Stomach smooth muscle (tissue), 2 donors: Measurements from ENCODE around the gene POU2F2.

Source experiments
- H3K27ac ChIP-seq: one replicate; pipeline ENCODE4 v1.7.0; 2013; ENCODE audit warnings: mild to moderate bottlenecking, low read length, inconsistent platforms
- H3K27me3 ChIP-seq, 2 donors: one replicate each; pipeline ENCODE4 v1.7.0; 2013; ENCODE audit warnings: low read length in 2 of 2; ENCODE audit not compliant: insufficient read depth in 2 of 2, control insufficient read depth in 1 of 2
- H3K36me3 ChIP-seq, 2 donors: one replicate each; pipeline ENCODE4 v1.7.0; 2013; ENCODE audit warnings: low read length in 2 of 2; ENCODE audit not compliant: control insufficient read depth in 2 of 2, insufficient read depth in 2 of 2
- H3K4me1 ChIP-seq: one replicate; pipeline ENCODE4 v1.7.0; 2013; ENCODE audit warnings: low read length; ENCODE audit not compliant: control insufficient read depth, insufficient read depth
- H3K4me3 ChIP-seq, 2 donors: one replicate each; pipeline ENCODE4 v1.7.0; 2013; ENCODE audit warnings: low read length in 2 of 2
- H3K9ac ChIP-seq, 2 donors: one replicate each; pipeline ENCODE4 v1.7.0; 2013; ENCODE audit warnings: low read length in 2 of 2, mild to moderate bottlenecking in 1 of 2
- H3K9me3 ChIP-seq, 2 donors: one replicate each; pipeline ENCODE4 v1.7.0; 2013; ENCODE audit warnings: low read length in 2 of 2; ENCODE audit not compliant: control insufficient read depth in 2 of 2
- donor health status: healthy.
- donor health status: Pancreatic carcinoma.

POU2F2 gene

DNA sequence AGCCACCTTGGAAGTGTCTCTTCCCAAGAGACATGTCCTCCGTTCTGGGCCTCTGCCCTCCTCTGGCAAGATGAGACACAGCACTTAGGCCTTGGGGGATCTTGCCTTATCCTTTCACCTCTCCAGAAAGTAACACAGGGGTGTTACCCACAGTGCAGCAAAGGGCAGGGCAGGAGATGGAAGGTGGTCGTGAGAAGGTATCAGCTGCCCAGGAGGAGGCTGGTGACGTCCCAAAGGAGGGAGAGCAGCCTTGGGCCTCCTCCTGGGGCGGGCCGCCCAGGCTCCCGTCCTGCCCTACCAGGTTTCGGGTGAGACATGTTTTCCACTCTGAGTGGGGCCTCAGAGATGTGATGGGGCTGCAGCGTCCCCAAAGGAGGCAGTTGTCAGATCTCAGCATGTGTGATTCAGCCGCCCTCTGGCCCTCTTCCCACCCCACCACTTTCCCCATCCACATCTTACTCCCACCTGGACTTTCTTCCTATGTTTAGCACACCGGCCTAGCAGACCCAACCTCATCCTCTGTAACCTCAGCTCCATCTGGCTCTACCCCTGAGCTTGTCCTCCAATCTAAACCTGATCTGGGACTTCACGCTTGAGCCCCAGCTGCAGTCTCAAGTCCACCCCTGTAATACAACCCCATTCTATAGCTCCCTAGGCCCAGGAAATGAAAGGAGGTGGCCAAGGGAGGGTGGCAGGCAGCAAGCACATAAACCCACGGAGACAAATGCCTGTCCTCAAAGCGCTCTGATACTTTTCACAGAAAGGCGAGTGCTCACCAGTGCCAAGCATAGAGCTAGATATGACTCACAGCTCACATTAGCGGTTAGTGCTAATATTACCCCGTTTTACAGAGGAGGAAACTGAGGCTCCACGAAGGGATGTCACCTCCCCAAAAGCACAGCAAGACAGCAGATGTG is 9.3 kb downstream of the POU2F2 start:
- H3K4me3 ChIP-seq = no peak overlapping the region
- H3K9ac ChIP-seq = no peak overlapping the region
- H3K27me3 ChIP-seq = peaks cover 0 to 10% of the 10 kb centered on the region in 2 donors
- H3K9me3 ChIP-seq = peaks cover 0 to 3% of the 10 kb centered on the region in 2 donors
- no peaks in the 10 kb centered on the region for H3K36me3 ChIP-seq
- no peaks in the 10 kb centered on the region for H3K4me1 ChIP-seq
- H3K27ac ChIP-seq = no peak overlapping the region

DNA sequence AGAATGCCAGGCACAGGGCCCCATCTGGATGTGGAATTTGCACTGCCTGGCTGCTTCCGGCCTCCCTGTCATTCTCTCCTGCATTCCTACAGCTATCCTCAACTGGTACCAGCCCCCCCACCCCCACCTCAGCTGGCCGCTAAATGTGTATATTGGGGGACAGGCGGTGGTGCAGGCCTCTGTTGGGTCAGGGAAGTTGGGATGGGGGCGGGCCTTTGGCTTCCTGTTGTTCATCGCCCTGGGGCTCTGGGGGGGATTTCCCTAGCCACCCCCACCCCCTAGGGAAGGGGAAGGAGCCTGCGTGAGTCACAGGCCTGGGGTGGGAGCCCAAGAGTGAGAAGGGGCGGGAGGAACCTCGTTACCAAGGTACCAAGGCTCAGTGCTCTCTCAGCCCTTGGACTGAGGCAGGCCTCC is 10.6 kb downstream of the POU2F2 start:
- Histone ChIP-seq H3K27me3 (peaks cover 0 to 10% of the 10 kb centered on the region in 2 donors), H3K9me3 (peaks cover 0 to 3% of the 10 kb centered on the region in 2 donors), H3K36me3 (no peaks in the 10 kb centered on the region), H3K27ac (no peak overlapping the region), H3K4me3 (no peak overlapping the region), H3K4me1 (no peaks in the 10 kb centered on the region), H3K9ac (no peak overlapping the region)

DNA sequence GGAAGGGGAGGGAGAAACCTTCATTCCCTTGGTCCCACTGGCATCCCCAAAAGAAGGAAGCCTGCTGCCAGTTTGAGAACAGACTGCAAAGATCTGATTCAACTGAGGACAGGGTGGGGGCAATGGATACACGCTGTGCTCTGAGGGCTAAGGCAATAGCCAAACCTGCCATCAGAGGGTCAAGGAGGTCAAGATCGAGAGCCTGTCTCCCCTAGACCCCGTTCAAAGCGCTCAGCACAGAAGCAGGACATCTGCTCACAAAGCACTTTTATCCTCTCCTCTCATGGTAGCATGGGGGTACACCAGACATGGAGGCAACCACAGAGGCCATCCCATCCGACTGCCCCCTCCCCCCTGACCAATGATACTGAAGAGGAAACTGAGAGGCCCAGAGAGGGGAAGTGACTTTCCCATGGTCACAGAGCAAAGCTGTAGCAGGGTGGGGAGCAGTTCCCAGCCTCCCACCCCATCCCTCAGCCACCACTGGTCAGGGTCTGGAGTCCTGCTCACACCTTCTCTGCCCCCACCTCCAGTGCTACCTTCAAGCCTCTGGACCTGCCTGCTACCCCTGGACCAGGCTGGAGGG is 11.1 kb downstream of the POU2F2 start:
- Histone ChIP-seq H3K27ac (no peak overlapping the region), H3K4me1 (no peaks in the 10 kb centered on the region)

DNA sequence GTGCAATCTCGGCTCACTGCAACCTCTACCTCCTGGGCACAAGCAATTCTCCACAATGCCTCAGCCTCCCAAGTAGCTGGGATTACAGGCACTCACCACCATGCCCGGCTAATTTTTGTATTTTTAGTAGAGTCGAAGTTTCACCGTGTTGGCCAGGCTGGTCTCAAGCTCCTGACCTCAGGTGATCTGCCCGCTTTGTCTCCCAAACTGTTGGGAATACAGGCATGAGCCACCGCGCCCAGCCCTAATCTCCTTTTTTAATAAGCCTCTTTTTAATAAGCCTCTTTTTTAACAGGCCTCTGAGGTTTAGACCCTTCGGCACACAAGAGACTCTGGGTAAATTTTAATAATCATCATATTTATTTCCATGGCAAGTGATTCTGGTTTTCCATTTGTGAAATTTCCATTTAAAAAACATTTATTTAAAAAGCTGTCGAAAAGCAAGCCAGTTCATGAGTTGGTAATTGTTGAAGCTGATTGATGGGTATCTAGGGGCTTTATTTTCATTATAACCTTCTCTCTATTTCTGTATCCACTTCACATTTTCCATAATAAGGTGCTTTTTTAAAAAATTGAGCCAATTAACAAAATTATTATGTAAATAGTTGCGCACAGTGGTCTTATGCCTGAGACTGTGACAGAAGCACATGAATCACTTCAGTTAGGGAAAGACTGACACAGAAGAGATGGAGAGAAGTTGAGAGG is 11.8 kb downstream of the POU2F2 start:
- H3K36me3 ChIP-seq = no peaks in the 10 kb centered on the region
- no peaks in the 10 kb centered on the region for H3K4me1 ChIP-seq
- no peak overlapping the region for H3K27ac ChIP-seq
- no peak overlapping the region for H3K4me3 ChIP-seq
- no peak overlapping the region for H3K9ac ChIP-seq
- peaks cover 0 to 6% of the 10 kb centered on the region in 2 donors for H3K27me3 ChIP-seq
- peaks cover 0 to 3% of the 10 kb centered on the region in 2 donors for H3K9me3 ChIP-seq

More for the DNA sequence above, 11.1 kb downstream of the POU2F2 start:
- Histone ChIP-seq H3K27me3 (peaks cover 0 to 8% of the 10 kb centered on the region in 2 donors), H3K36me3 (no peaks in the 10 kb centered on the region), H3K4me3 (no peak overlapping the region), H3K9me3 (peaks cover 0 to 3% of the 10 kb centered on the region in 2 donors), H3K9ac (no peak overlapping the region)

DNA sequence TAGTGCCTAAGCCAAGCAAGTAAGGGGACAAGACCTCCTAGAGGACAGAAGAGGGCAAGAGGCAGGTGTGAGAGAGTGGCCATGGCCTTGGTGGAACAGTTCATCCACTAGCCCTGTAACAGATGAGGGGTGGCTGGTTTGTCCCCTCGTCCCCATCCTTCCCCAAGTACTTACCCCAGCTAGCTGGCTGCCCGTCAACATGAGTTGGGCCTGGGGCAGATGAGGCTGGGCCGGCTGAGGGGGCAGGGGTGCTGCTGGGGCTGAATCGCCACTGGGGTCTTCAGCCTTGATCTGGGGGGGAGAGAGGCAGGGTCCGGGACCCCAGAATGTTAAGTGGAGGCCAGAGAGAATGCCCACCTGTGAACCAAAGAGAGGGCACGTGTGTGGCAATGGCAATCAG is 15.2 kb downstream of the POU2F2 start:
- H3K36me3 ChIP-seq = no peaks in the 10 kb centered on the region
- peaks cover 5% of the 10 kb centered on the region for H3K4me1 ChIP-seq
- no peak overlapping the region for H3K9ac ChIP-seq
- no peaks in the 10 kb centered on the region for H3K27me3 ChIP-seq
- H3K9me3 ChIP-seq = no peaks in the 10 kb centered on the region
- H3K27ac ChIP-seq = no peak overlapping the region
- H3K4me3 ChIP-seq = no peak overlapping the region

DNA sequence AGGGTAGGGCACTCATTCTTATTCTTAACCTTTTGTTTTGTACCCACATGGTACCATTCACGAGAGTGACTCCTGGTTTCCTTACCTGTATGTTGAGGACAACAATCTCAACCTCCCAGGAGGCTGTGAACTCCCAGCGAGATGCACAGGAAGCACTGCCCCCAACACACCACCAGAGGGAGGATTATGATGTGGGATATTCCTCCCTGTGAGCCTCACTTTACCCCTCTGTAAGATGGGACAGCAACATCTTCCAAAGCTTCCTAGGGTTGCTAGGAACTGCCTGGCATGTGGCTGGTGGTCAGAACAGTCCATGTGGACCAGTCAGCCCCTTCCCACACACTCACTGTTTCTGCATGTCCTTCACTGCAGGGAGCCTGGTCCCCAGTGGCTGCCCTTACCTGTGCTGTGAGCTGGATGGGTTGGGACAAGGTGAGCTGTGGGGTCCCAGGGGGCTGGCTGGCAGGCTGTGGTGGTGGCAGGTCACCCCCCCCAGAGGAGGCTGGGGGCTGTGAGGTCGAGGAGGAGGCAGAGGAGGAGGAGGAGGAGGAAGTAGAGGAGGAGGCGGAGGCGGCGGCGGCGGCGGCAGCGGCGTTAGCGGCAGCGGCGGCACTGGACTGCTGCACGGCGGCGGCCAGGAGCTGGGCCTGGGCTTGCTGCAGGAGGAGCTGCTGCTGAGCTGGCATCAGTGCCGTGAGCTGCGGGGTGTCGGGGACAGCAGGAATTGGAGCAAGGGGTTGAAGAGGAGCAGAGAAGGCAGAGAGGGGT is 15.8 kb downstream of the POU2F2 start:
- H3K27me3 ChIP-seq = no peaks in the 10 kb centered on the region
- H3K4me3 ChIP-seq = no peak overlapping the region
- no peaks in the 10 kb centered on the region for H3K36me3 ChIP-seq
- no peak overlapping the region for H3K27ac ChIP-seq
- peaks cover 5% of the 10 kb centered on the region for H3K4me1 ChIP-seq
- H3K9me3 ChIP-seq = no peaks in the 10 kb centered on the region
- H3K9ac ChIP-seq = no peak overlapping the region

DNA sequence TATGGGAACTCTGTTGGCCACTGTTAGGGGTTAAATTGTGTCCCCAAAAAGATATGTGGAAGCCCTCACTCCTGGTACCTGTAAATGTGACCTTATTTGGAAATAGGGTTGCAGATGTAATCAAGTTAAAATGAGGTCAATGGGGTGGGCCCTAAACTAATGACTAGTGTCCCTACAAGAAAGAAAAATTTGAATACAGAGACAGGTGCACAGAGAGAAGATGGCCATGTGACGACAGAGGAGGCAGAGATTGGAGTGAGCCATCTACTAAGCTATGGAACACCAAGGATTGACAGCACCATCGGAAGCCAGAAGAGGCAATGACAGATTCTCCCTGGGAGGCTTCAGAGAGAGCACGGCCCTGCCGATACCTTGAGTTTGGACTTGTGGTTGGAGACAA is 16.5 kb downstream of the POU2F2 start:
- Histone ChIP-seq H3K9ac (no peak overlapping the region), H3K27me3 (no peaks in the 10 kb centered on the region), H3K27ac (no peak overlapping the region), H3K9me3 (no peaks in the 10 kb centered on the region), H3K4me1 (peaks cover 5% of the 10 kb centered on the region), H3K4me3 (no peak overlapping the region), H3K36me3 (no peaks in the 10 kb centered on the region)

DNA sequence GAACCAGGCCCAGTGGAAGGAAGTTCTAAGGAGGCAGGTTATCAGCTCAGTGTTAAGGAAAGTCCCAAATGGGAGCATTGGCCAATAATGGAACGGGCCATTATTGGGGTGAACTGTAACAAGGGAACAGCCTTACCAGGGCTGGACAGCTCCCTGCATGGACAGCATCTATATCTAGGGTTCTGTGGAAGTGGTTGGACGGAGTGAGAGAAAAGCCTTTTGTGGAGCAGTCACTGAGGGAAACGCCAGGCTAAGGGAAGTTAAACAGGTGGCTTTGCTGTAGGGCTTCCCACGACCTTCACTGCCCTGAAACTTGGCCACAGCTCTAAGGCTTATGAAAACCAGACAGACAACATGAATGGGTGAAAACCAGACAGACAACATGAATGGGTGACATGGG is 17.0 kb downstream of the POU2F2 start:
- H3K36me3 ChIP-seq = no peaks in the 10 kb centered on the region
- H3K27me3 ChIP-seq = no peaks in the 10 kb centered on the region
- no peaks in the 10 kb centered on the region for H3K9me3 ChIP-seq
- peaks cover 5% of the 10 kb centered on the region for H3K4me1 ChIP-seq
- H3K27ac ChIP-seq = no peak overlapping the region
- H3K4me3 ChIP-seq = no peak overlapping the region
- no peak overlapping the region for H3K9ac ChIP-seq

DNA sequence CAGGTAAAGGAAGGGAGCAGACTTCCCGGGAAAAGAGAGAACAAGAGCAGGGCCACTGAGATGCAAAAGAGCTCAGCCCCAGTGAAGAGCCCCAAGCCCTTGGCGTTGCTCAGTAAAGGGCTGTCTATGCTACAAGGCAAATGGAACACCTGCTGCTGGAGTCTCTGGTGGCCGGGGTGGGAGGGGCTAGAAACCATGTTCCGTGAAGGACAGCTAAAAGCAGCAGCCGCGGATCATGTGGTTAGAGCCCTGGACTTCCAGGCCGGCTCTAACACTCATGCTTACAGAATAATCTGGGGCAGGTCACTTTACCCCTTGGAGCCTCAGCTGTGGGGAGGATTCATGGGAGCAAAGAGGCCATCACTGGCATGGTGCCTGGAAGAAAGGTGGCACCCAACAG is 17.8 kb downstream of the POU2F2 start:
- no peak overlapping the region for H3K27ac ChIP-seq
- H3K36me3 ChIP-seq = no peaks in the 10 kb centered on the region
- no peaks in the 10 kb centered on the region for H3K27me3 ChIP-seq

DNA sequence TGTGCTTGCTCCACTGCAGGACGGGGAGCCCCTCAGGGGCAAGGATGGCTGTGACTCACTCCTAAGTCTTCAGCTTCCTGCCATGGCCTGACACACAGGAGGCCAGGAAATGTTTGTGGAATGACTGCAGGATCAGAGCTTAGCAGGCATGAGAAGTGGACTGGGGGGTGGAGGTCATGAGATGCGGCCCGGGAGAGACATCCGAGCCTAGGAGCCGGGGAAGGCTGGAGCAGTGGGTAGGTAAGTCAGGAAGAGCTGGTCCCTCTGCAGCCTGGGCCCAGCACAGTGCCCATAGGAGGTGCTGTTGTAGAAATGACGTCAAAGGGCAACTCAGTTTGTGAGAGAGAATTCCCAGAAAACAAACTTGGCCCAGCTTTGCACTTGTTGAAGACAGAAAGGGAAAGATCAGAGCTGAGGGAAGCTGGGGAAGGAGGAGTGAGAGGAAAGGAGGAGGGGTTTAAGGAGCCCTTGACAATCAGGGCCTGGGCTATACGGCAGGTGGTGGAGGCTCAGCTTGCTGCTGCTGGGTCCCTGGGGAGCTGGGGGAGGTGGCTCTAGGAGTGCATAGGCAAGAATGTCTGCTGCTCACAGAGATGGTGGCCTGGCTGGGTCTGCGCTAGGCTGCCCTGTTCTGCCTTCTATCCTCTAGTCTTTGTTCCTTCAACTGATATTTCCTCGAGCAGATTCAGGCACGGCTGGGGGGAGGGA is 18.5 kb downstream of the POU2F2 start:
- no peak overlapping the region for H3K27ac ChIP-seq
- peaks cover 0 to 4% of the 10 kb centered on the region in 2 donors for H3K27me3 ChIP-seq
- no peaks in the 10 kb centered on the region for H3K36me3 ChIP-seq
- H3K9me3 ChIP-seq = no peaks in the 10 kb centered on the region
- H3K4me1 ChIP-seq = peaks cover 5% of the 10 kb centered on the region
- no peak overlapping the region for H3K4me3 ChIP-seq
- no peak overlapping the region for H3K9ac ChIP-seq

More for the DNA sequence above, 17.8 kb downstream of the POU2F2 start:
- H3K4me3 ChIP-seq = no peak overlapping the region
- no peaks in the 10 kb centered on the region for H3K9me3 ChIP-seq
- peaks cover 5% of the 10 kb centered on the region for H3K4me1 ChIP-seq
- H3K9ac ChIP-seq = no peak overlapping the region
